Measurements from ENCODE around the gene MED28.

MED28 gene

GRCh38 chr4:17597517-17597916 is 16.9 kb upstream of the MED28 start:
- H3K27me3 ChIP-seq = no peaks in the 10 kb centered on the region
- H3K36me3 ChIP-seq = peaks cover 50 to 88% (median 80%) of the 10 kb centered on the region in 3 donors
- H3K27ac ChIP-seq = no peak overlapping the region
- TF ChIP-seq, protein P1, sequence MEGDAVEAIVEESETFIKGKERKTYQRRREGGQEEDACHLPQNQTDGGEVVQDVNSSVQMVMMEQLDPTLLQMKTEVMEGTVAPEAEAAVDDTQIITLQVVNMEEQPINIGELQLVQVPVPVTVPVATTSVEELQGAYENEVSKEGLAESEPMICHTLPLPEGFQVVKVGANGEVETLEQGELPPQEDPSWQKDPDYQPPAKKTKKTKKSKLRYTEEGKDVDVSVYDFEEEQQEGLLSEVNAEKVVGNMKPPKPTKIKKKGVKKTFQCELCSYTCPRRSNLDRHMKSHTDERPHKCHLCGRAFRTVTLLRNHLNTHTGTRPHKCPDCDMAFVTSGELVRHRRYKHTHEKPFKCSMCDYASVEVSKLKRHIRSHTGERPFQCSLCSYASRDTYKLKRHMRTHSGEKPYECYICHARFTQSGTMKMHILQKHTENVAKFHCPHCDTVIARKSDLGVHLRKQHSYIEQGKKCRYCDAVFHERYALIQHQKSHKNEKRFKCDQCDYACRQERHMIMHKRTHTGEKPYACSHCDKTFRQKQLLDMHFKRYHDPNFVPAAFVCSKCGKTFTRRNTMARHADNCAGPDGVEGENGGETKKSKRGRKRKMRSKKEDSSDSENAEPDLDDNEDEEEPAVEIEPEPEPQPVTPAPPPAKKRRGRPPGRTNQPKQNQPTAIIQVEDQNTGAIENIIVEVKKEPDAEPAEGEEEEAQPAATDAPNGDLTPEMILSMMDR (IDR thresholded peaks at IDR 0.05) = no peak
- no peak for DNase-seq
- intact Hi-C loops (cut with DNase I; ENCODE audit: low total_unique reads) = no loop called here
- H3K4me1 ChIP-seq = no peaks in the 10 kb centered on the region
- H3K9me3 ChIP-seq = no peaks in the 10 kb centered on the region
- no peak overlapping the region for H3K4me3 ChIP-seq

GRCh38 chr4:17599826-17600225 is 14.6 kb upstream of the MED28 start:
- Histone ChIP-seq H3K27me3 (no peaks in the 10 kb centered on the region), H3K36me3 (peaks cover 44 to 87% (median 68%) of the 10 kb centered on the region in 3 donors), H3K4me3 (no peak overlapping the region), H3K9me3 (no peaks in the 10 kb centered on the region), H3K27ac (no peak overlapping the region), H3K4me1 (no peaks in the 10 kb centered on the region)
- TF ChIP-seq, protein P1 (IDR thresholded peaks at IDR 0.05) = no peak
- DNase-seq = no peak
- intact Hi-C loops (cut with DNase I; ENCODE audit: low total_unique reads) = no loop called here

GRCh38 chr4:17605236-17605635 is 9.2 kb upstream of the MED28 start:
- H3K36me3 ChIP-seq = peaks cover 31 to 74% (median 55%) of the 10 kb centered on the region in 3 donors
- intact Hi-C loops (cut with DNase I; ENCODE audit: low total_unique reads) = no loop called here

GRCh38 chr4:17613761-17614415 is 553 bp upstream of the MED28 start:
- TF ChIP-seq, protein P1 (IDR thresholded peaks at IDR 0.05) = no peak
- H3K27ac ChIP-seq = peak overlapping the region; percentile 82 to 88
- peak overlapping the region; percentile 79 to 87 for H3K4me3 ChIP-seq
- H3K9me3 ChIP-seq = no peaks in the 10 kb centered on the region
- H3K4me1 ChIP-seq = peaks cover 0 to 42% (median 28%) of the 10 kb centered on the region in 4 donors
- intact Hi-C loops (cut with DNase I; ENCODE audit: low total_unique reads) = loop anchor here (5.0 to 10.0 kb wide), 2 partner anchors 37 to 191 kb away; partner anchors contain the start of gene LAP3
- peak in 1 of 2 donors; percentile 40 for DNase-seq
- H3K27me3 ChIP-seq = no peaks in the 10 kb centered on the region
- peaks cover 0 to 16% (median 8%) of the 10 kb centered on the region in 3 donors for H3K36me3 ChIP-seq

More at GRCh38 chr4:17605236-17605635, 9.2 kb upstream of the MED28 start:
- H3K27me3 ChIP-seq = no peaks in the 10 kb centered on the region
- no peak overlapping the region for H3K27ac ChIP-seq
- H3K9me3 ChIP-seq = no peaks in the 10 kb centered on the region
- TF ChIP-seq, protein P1 (IDR thresholded peaks at IDR 0.05) = no peak
- H3K4me1 ChIP-seq = no peaks in the 10 kb centered on the region
- H3K4me3 ChIP-seq = no peak overlapping the region
- no peak for DNase-seq

- Histone ChIP-seq H3K27me3 (no peaks in the 10 kb centered on the region), H3K4me3 (peak overlapping the region in 1 of 2 donors; percentile 87), H3K27ac (no peak overlapping the region), H3K9me3 (no peaks in the 10 kb centered on the region), H3K36me3 (peaks cover 11 to 39% (median 26%) of the 10 kb centered on the region in 3 donors), H3K4me1 (peaks cover 0 to 51% (median 34%) of the 10 kb centered on the region in 4 donors)
- TF ChIP-seq, protein P1 (IDR thresholded peaks at IDR 0.05) = no peak
- intact Hi-C loops (cut with DNase I; ENCODE audit: low total_unique reads) = loop anchor here (10.0 kb wide), 1 partner anchor 189 kb away; no protein-coding TSS in a partner anchor
- DNase-seq = no peak
These were observed 1.8 kb downstream of the MED28 start for GRCh38 chr4:17616283-17616682.

All from tibial artery (tissue), 4 donors.